ENCODE measurements around the gene ZNF804B.

The ZNF804B gene

GRCh38 chr7:88965371-88965770, 205.9 kb downstream of the ZNF804B start:
- in situ Hi-C loops (cut with MboI; ENCODE audit: low pct_unique_long_range_greater_than_20kb, low sequenced_read_pairs, unreplicated experiment) = no loop called here
- DNase-seq (ENCODE audit: low spot score) = no peak
- TF ChIP-seq CTCF (IDR thresholded peaks at IDR 0.05; ENCODE audit: extremely low read depth, insufficient read depth, missing control alignments) = no peak

- TF ChIP-seq CTCF (IDR thresholded peaks at IDR 0.05; ENCODE audit: extremely low read depth, insufficient read depth, missing control alignments) = peak; percentile 31
- DNase-seq (ENCODE audit: low spot score) = no peak
- in situ Hi-C loops (cut with MboI; ENCODE audit: low pct_unique_long_range_greater_than_20kb, low sequenced_read_pairs, unreplicated experiment) = no loop called here
Observed at GRCh38 chr7:88967432-88967831, 207.9 kb downstream of the ZNF804B start.

- no peak for DNase-seq (ENCODE audit: low spot score)
- in situ Hi-C loops (cut with MboI; ENCODE audit: low pct_unique_long_range_greater_than_20kb, low sequenced_read_pairs, unreplicated experiment) = no loop called here
- no peak for TF ChIP-seq CTCF (IDR thresholded peaks at IDR 0.05; ENCODE audit: extremely low read depth, insufficient read depth, missing control alignments)
Observed at GRCh38 chr7:88969167-88969566, 209.7 kb downstream of the ZNF804B start.

- in situ Hi-C loops (cut with MboI; ENCODE audit: low pct_unique_long_range_greater_than_20kb, low sequenced_read_pairs, unreplicated experiment) = no loop called here
- TF ChIP-seq CTCF (IDR thresholded peaks at IDR 0.05; ENCODE audit: extremely low read depth, insufficient read depth, missing control alignments) = no peak
- DNase-seq (ENCODE audit: low spot score) = no peak
Observed at GRCh38 chr7:88985295-88985694, 225.8 kb downstream of the ZNF804B start.

- in situ Hi-C loops (cut with MboI; ENCODE audit: low pct_unique_long_range_greater_than_20kb, low sequenced_read_pairs, unreplicated experiment) = no loop called here
- TF ChIP-seq CTCF (IDR thresholded peaks at IDR 0.05; ENCODE audit: extremely low read depth, insufficient read depth, missing control alignments) = no peak
- no peak for DNase-seq (ENCODE audit: low spot score)
Observed at GRCh38 chr7:89001306-89001705, 241.8 kb downstream of the ZNF804B start.

- in situ Hi-C loops (cut with MboI; ENCODE audit: low pct_unique_long_range_greater_than_20kb, low sequenced_read_pairs, unreplicated experiment) = no loop called here
- DNase-seq (ENCODE audit: low spot score) = peak; percentile 20
- no peak for TF ChIP-seq CTCF (IDR thresholded peaks at IDR 0.05; ENCODE audit: extremely low read depth, insufficient read depth, missing control alignments)
Observed at GRCh38 chr7:89002981-89003956, 243.8 kb downstream of the ZNF804B start.

Data from GM13977 (cell line).